ENCODE measurements around the gene LINGO3. TPM values are rescaled to one million over a fixed set of nuclear protein-coding genes. Genes with fewer than 3 reads are reported as not detected.
A peak's percentile ranks its signal among the peaks of the same experiment; 100 is the strongest.
"Not testable (repeated sequence)": the region's sequence is repeated elsewhere in the genome, so short reads cannot be mapped to it uniquely, and the experiment has no call there.

The LINGO3 gene
- total RNA-seq, 2 donors from 2014 or later: not detected

DNA sequence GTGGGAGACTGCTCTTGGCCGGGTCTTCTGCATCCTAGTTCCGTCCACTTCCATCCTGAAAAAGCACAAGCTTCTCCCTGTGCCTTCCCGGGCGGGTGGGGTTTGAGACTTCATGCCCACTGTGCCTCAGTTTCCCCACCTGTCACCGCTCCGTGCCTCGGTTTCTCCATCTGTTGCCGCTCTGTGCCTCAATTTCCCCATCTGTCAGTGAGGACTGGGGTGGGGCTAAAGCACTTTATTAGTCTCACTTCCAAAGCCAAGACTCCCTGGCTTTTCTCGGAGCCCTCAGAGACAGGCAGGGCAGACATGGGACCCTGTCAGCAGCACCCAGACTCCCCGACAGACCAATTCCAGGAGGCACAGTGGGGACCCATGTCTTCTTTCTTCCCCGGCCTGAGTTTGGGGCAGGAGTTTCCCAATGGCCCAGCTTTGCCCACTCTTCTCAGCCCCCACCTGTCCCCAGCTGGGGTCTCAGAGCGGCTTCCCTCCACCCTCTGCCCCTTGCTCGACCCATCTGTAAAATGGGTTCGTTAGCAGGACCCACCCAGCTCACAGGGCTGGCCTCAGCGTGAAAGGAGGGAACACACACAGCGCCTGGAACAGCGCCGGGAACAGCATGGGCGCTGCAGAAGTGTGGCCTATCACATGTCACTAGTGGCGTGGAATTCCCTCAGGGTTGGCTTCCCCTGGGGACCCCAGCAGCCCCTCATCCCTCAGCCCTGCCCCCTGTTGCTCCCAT lies 21.4 kb downstream of the LINGO3 start:
- WGBS, 2 donors: 72 to 79% methylated on average over 16 to 20 of the region's 20 CpGs
- no peak for DNase-seq
- intact Hi-C loops (cut with DNase I): loop anchor here (5.0 kb wide), 1 partner anchor 101 kb away; no protein-coding TSS in a partner anchor
- ATAC-seq: no peak
- Histone ChIP-seq H3K36me3 (replicated peaks in 1 of 2; ENCODE audit: insufficient read depth in 1 of 2, low read depth in 2 of 2) (no peaks in the 10 kb centered on the region), H3K4me1 (peaks cover 26% of the 10 kb centered on the region), H3K4me3 (no peak overlapping the region), H3K27ac (no peak overlapping the region), H3K9me3 (no peaks in the 10 kb centered on the region), H3K27me3 (peaks cover 5 to 29% of the 10 kb centered on the region in 2 donors)
- no peak for TF ChIP-seq POLR2A (IDR thresholded peaks at IDR 0.05)
- TF ChIP-seq, protein P1, sequence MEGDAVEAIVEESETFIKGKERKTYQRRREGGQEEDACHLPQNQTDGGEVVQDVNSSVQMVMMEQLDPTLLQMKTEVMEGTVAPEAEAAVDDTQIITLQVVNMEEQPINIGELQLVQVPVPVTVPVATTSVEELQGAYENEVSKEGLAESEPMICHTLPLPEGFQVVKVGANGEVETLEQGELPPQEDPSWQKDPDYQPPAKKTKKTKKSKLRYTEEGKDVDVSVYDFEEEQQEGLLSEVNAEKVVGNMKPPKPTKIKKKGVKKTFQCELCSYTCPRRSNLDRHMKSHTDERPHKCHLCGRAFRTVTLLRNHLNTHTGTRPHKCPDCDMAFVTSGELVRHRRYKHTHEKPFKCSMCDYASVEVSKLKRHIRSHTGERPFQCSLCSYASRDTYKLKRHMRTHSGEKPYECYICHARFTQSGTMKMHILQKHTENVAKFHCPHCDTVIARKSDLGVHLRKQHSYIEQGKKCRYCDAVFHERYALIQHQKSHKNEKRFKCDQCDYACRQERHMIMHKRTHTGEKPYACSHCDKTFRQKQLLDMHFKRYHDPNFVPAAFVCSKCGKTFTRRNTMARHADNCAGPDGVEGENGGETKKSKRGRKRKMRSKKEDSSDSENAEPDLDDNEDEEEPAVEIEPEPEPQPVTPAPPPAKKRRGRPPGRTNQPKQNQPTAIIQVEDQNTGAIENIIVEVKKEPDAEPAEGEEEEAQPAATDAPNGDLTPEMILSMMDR (IDR thresholded peaks at IDR 0.05): no peak

DNA sequence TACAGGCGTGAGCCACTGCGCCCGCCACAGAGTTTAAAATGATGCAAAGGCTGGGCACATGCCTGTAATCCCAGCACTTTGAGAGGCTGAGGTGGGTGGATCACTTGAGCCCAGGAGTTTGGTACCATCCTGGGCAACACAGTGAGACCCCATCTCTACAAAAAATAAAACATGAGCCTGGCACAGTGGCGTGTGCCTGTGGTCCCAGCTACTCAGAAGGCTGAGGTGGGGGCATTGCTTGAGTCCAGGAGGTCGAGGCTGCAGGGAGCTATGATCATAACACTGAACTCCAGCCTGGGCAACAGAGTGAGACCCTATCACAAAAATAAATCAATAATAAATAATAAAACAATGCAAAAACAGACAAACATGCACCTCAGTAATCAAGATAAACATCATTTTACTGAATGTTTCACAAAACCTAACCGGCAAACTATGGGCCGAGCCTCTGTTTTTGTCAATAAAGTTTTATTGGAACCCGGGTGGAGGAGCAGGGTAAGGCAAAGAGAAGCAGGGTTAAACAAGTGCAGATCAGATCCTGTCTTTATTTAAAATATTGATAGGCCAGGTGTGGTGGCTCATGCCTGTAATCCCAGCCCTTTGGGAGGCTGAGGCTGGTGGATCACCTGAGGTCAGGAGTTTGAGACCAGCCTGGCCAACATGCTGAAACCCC lies 24.0 kb downstream of the LINGO3 start:
- Histone ChIP-seq H3K27me3 (peaks cover 0 to 5% of the 10 kb centered on the region in 2 donors), H3K4me3 (no peak overlapping the region), H3K9me3 (no peaks in the 10 kb centered on the region), H3K27ac (no peak overlapping the region), H3K36me3 (replicated peaks in 1 of 2; ENCODE audit: insufficient read depth in 1 of 2, low read depth in 2 of 2) (no peaks in the 10 kb centered on the region), H3K4me1 (peaks cover 13% of the 10 kb centered on the region)
- 93 to 95% methylated on average over 8 of the region's 8 CpGs for WGBS, 2 donors
- DNase-seq (no peak), ATAC-seq (no peak)
- intact Hi-C loops (cut with DNase I): no loop called here
- TF ChIP-seq, protein P1 (IDR thresholded peaks at IDR 0.05): no peak
- no peak for TF ChIP-seq POLR2A (IDR thresholded peaks at IDR 0.05)

- 63 to 70% methylated on average over 10 to 11 of the region's 11 CpGs for WGBS, 2 donors
- no peak for DNase-seq
- ATAC-seq: no peak
- no peak for TF ChIP-seq POLR2A (IDR thresholded peaks at IDR 0.05)
- TF ChIP-seq, protein P1 (IDR thresholded peaks at IDR 0.05): no peak
- Histone ChIP-seq H3K27ac (no peak overlapping the region), H3K4me3 (no peak overlapping the region), H3K27me3 (no peaks in the 10 kb centered on the region), H3K9me3 (no peaks in the 10 kb centered on the region), H3K36me3 (replicated peaks in 1 of 2; ENCODE audit: insufficient read depth in 1 of 2, low read depth in 2 of 2) (no peaks in the 10 kb centered on the region), H3K4me1 (peaks cover 13% of the 10 kb centered on the region)
- intact Hi-C loops (cut with DNase I): no loop called here
These were observed 25.1 kb downstream of the LINGO3 start for GRCh38 chr19:2282862-2283237.

DNA sequence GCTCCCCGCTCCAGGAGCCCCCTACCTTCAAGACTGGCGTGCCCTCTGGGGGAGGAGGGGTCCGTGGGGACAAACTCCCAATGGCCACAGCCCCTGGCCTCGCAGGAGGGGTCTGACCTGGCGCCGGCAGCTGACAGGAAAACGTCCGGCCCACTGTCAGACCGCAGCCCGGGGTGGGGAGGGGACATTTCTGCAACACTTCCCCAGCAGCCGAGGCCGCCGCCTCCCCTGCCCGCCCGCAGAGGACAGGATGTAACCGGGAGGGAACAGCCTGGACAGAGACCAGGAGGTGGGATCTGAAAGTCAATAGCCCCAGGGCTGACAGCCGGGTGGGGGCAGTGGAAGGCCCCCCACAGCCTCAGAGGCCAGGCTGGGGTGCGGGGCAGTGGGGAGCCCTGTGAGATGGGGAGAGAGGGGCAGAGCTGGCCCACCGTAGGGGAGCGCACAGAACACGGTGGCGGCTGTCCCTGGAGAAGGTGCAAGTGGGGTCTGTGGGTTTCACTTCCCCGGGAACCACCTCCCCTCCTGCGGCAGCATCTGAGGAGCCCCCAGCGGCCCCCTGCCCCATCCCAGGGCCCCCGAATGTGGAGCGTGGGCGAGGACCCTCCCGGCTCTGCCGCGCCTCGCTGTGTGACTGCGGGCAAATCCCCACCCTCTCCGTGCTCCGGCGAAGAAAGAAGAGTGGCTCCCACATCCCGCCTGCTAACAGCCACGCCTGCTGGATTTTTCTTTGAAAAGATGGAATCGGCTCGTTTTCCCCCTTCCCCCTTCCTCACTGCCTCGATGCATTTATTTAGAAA lies 25.7 kb downstream of the LINGO3 start, which contains the start of gene PEAK3:
Gene PEAK3 (minus strand): TSS at position 114 of the 800 bp plus-strand sequence. CDS start 1,244 bp downstream, outside the sequence.
- DNase-seq: peak; percentile 31 to 78 (median 54)
- Histone ChIP-seq H3K9me3 (no peaks in the 10 kb centered on the region), H3K36me3 (replicated peaks in 1 of 2; ENCODE audit: insufficient read depth in 1 of 2, low read depth in 2 of 2) (no peaks in the 10 kb centered on the region), H3K27me3 (no peaks in the 10 kb centered on the region), H3K4me3 (no peak within 1 kb of the TSS), H3K4me1 (peaks cover 13% of the 10 kb centered on the region), H3K27ac (peak within 1 kb of the TSS in 1 of 4 donors; percentile 59)
- intact Hi-C loops (cut with DNase I): no loop called here
- ATAC-seq: peak; percentile 25
- TF ChIP-seq POLR2A (IDR thresholded peaks at IDR 0.05): peak in 1 of 3 donors; percentile 37
- TF ChIP-seq, protein P1 (IDR thresholded peaks at IDR 0.05): no peak
- 32 to 47% methylated on average over 21 to 40 of the region's 41 CpGs for WGBS, 2 donors

GRCh38 chr19:2281265-2282061 lies 26.5 kb downstream of the LINGO3 start:
- peak; percentile 16 for ATAC-seq
- 31% methylated on average over 16 of the region's 16 CpGs; no CpG with 5 or more reads in 1 of the 2 donors for WGBS, 2 donors
- H3K4me3 ChIP-seq; H3K27me3 ChIP-seq; H3K36me3 ChIP-seq (replicated peaks in 1 of 2; ENCODE audit: insufficient read depth in 1 of 2, low read depth in 2 of 2); intact Hi-C loops (cut with DNase I); H3K9me3 ChIP-seq; DNase-seq: not testable (repeated sequence)
- H3K27ac ChIP-seq: peak overlapping the region in 1 of 4 donors; percentile 59
- H3K4me1 ChIP-seq: peaks cover 13% of the 10 kb centered on the region
